Stimulated activated CD8-positive, alpha-beta memory T cell treated with anti-CD3 and anti-CD28 coated beads, Interleukin-15, amount 100 ng/mL, for 24 hours (primary cell): ENCODE measurements around the gene KDM3A.

Source experiments
- DNase-seq: peaks from one replicate; pipeline ENCODE4 v3.0.0-alpha.2; 2020; ENCODE audit warnings: low read depth

The KDM3A gene

GRCh38 chr2:86521922-86522321 lies 80.8 kb downstream of the KDM3A start:
- DNase-seq, result no peak

GRCh38 chr2:86522711-86523110 lies 81.5 kb downstream of the KDM3A start:
- DNase-seq, result no peak

- no peak for DNase-seq
Observed at GRCh38 chr2:86523491-86523890, 82.3 kb downstream of the KDM3A start.

- DNase-seq, result no peak
Observed at GRCh38 chr2:86525421-86526340, 84.5 kb downstream of the KDM3A start.

- no peak for DNase-seq
Observed at GRCh38 chr2:86533589-86533988, 92.4 kb downstream of the KDM3A start.

- DNase-seq, result no peak
Observed at GRCh38 chr2:86541334-86541733, 100.2 kb downstream of the KDM3A start.
